IPS-18a (cell line): ENCODE measurements around the gene PPAT.
A peak's percentile ranks its signal among the peaks of the same experiment; 100 is the strongest.

ENCODE experiments used
- H3K27ac ChIP-seq: one replicate; pipeline ENCODE4 v1.5.1; 2013; ENCODE audit warnings: low read length
- H3K27me3 ChIP-seq: one replicate; pipeline ENCODE4 v1.6.1; 2013; ENCODE audit warnings: mild to moderate bottlenecking, low read length; ENCODE audit not compliant: control insufficient read depth, insufficient read depth
- H3K36me3 ChIP-seq: one replicate; pipeline ENCODE4 v1.6.1; 2013; ENCODE audit warnings: low read depth, low read length; ENCODE audit not compliant: control insufficient read depth
- H3K4me1 ChIP-seq: one replicate; pipeline ENCODE4 v1.6.1; 2013; ENCODE audit warnings: low read depth, low read length; ENCODE audit not compliant: control insufficient read depth
- H3K4me3 ChIP-seq: one replicate; pipeline ENCODE4 v1.5.1; 2013; ENCODE audit warnings: low read length
- H3K9ac ChIP-seq: one replicate; pipeline ENCODE4 v1.6.1; 2013; ENCODE audit warnings: mild to moderate bottlenecking, low read length, moderate library complexity
- H3K9me3 ChIP-seq: one replicate; pipeline ENCODE4 v1.6.1; 2013; ENCODE audit warnings: low read depth, low read length; ENCODE audit not compliant: control insufficient read depth

Gene PPAT

GRCh38 chr4:56409511-56410090, 25.8 kb downstream of the PPAT start:
- H3K27ac ChIP-seq, result peak overlapping the region; percentile 43
- H3K36me3 ChIP-seq, result peaks cover 22% of the 10 kb centered on the region
- H3K27me3 ChIP-seq, result no peaks in the 10 kb centered on the region
- peak overlapping the region; percentile 47 for H3K9ac ChIP-seq
- peaks cover 30% of the 10 kb centered on the region for H3K4me1 ChIP-seq
- H3K9me3 ChIP-seq, result no peaks in the 10 kb centered on the region
- H3K4me3 ChIP-seq, result no peak overlapping the region

- no peaks in the 10 kb centered on the region for H3K9me3 ChIP-seq
- H3K4me1 ChIP-seq, result peaks cover 30% of the 10 kb centered on the region
- H3K27ac ChIP-seq, result peak overlapping the region; percentile 43
- H3K27me3 ChIP-seq, result no peaks in the 10 kb centered on the region
- H3K9ac ChIP-seq, result peak overlapping the region; percentile 47
- peaks cover 29% of the 10 kb centered on the region for H3K36me3 ChIP-seq
- no peak overlapping the region for H3K4me3 ChIP-seq
Observed at GRCh38 chr4:56408978-56409377, 26.4 kb downstream of the PPAT start.

DNA sequence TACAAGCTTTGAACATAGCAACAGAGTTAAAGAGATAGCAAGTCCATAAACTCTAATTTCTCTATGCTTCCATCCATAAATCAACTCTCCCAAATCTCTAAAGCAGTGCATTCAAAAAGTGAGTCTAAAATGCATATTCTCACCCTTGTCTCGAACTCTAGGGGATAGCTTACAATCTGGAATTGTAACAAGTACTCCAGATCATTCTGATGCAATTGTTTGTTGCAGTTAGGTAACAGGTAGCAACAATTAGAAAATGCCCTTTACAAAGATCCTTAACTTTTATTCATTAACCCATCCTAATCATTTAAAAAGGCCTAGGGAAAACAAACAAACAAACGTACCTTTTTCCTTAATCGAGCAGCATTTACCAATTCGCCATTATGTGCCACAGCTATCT, 29.3 kb downstream of the PPAT start:
- H3K4me3 ChIP-seq, result no peak overlapping the region
- peaks cover 50% of the 10 kb centered on the region for H3K36me3 ChIP-seq
- H3K27me3 ChIP-seq, result no peaks in the 10 kb centered on the region
- no peaks in the 10 kb centered on the region for H3K9me3 ChIP-seq
- H3K27ac ChIP-seq, result no peak overlapping the region
- H3K4me1 ChIP-seq, result peaks cover 32% of the 10 kb centered on the region
- H3K9ac ChIP-seq, result no peak overlapping the region

DNA sequence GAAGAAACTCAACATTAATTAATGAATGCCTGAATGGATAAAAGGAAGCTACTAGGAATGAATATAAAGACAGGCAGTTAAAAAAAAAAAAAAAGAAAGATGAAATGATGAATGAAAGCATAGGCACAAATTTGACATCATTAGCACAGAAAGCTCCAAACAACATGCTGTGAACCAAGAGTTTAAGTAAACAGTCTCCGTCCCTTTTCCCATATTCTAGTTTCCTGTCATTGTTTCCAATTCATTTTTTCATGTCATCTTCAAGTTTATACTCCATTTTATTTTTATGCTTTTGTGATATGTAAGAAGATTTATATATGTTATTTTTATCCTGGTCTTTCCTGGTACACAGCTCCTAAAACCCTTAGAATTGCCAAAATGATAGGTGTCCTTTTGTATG, 30.4 kb downstream of the PPAT start:
- Histone ChIP-seq H3K9ac (no peak overlapping the region), H3K4me1 (peaks cover 32% of the 10 kb centered on the region), H3K4me3 (no peak overlapping the region), H3K27ac (no peak overlapping the region), H3K36me3 (peaks cover 61% of the 10 kb centered on the region), H3K27me3 (no peaks in the 10 kb centered on the region), H3K9me3 (no peaks in the 10 kb centered on the region)

DNA sequence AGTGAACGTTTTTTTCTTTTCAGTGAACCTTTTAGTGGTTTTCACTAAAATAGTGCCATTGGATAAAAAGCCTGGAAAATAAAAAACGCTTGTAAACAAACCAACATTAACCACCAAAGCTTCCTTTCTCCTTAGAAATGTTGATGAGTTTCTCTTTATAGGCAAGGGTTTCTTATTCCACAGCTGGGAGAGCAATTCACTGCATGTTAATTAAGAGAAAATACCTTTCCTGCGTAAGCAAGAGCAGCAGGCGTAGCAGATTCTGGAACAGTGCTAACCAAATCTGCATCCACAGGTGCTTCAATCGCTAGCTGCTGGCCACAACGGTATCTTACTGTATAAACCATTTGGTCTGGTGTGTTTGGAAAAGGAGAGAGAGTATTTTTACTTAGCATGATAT, 34.9 kb downstream of the PPAT start:
- Histone ChIP-seq H3K36me3 (peaks cover 76% of the 10 kb centered on the region), H3K4me3 (peak overlapping the region; percentile 7), H3K27ac (no peak overlapping the region), H3K9ac (no peak overlapping the region), H3K9me3 (no peaks in the 10 kb centered on the region), H3K4me1 (peaks cover 22% of the 10 kb centered on the region), H3K27me3 (no peaks in the 10 kb centered on the region)

- no peak overlapping the region for H3K9ac ChIP-seq
- no peaks in the 10 kb centered on the region for H3K27me3 ChIP-seq
- H3K4me1 ChIP-seq, result peaks cover 9% of the 10 kb centered on the region
- no peak overlapping the region for H3K27ac ChIP-seq
- H3K4me3 ChIP-seq, result no peak overlapping the region
- peaks cover 20% of the 10 kb centered on the region for H3K36me3 ChIP-seq
- no peaks in the 10 kb centered on the region for H3K9me3 ChIP-seq
Observed at GRCh38 chr4:56391270-56391669, 44.1 kb downstream of the PPAT start.

DNA sequence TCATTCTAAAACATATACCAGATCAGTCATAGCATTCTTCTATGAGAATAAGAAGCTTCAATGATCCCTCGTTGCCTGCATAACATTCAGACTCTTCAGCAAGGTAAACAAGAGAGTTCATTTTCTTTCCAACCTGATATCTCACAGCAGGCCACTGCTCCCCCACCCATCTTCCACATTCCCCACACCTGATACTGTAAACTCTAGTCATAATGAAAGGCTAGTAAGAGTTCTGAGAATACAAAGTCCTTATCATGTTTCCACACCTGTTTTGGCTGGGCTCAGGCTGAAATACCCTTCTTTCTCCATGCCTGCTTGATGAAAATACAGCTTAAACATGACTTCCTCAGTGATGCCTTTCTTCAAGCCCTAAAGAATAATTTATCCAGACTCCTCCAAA, 45.9 kb downstream of the PPAT start:
- peaks cover 4% of the 10 kb centered on the region for H3K36me3 ChIP-seq
- no peaks in the 10 kb centered on the region for H3K27me3 ChIP-seq
- no peak overlapping the region for H3K27ac ChIP-seq
- H3K4me1 ChIP-seq, result peaks cover 9% of the 10 kb centered on the region
- no peaks in the 10 kb centered on the region for H3K9me3 ChIP-seq
- H3K4me3 ChIP-seq, result no peak overlapping the region
- no peak overlapping the region for H3K9ac ChIP-seq

- no peak overlapping the region for H3K27ac ChIP-seq
- H3K36me3 ChIP-seq, result no peaks in the 10 kb centered on the region
- H3K9ac ChIP-seq, result peak overlapping the region; percentile 94
- H3K4me1 ChIP-seq, result peaks cover 9% of the 10 kb centered on the region
- no peaks in the 10 kb centered on the region for H3K27me3 ChIP-seq
- peak overlapping the region; percentile 99 for H3K4me3 ChIP-seq
- H3K9me3 ChIP-seq, result no peaks in the 10 kb centered on the region
Observed at GRCh38 chr4:56388306-56388705, 47.1 kb downstream of the PPAT start.

- peak within 1 kb of the TSS; percentile 94 for H3K9ac ChIP-seq
- H3K27ac ChIP-seq, result peak within 1 kb of the TSS; percentile 96
- H3K4me3 ChIP-seq, result peak within 1 kb of the TSS; percentile 99
- H3K9me3 ChIP-seq, result no peaks in the 10 kb centered on the region
- peaks cover 9% of the 10 kb centered on the region for H3K4me1 ChIP-seq
- no peaks in the 10 kb centered on the region for H3K27me3 ChIP-seq
- H3K36me3 ChIP-seq, result no peaks in the 10 kb centered on the region
Observed at GRCh38 chr4:56387023-56388001, 48.1 kb downstream of the PPAT start, which contains the start of gene AASDH. Gene AASDH, minus strand, starts transcription at chr4:56387491. Its CDS starts 3,192 bp downstream, at chr4:56384299.

GRCh38 chr4:56386091-56386490, 49.3 kb downstream of the PPAT start:
- Histone ChIP-seq H3K4me3 (peak overlapping the region; percentile 99), H3K4me1 (peaks cover 9% of the 10 kb centered on the region), H3K27me3 (no peaks in the 10 kb centered on the region), H3K9me3 (no peaks in the 10 kb centered on the region), H3K9ac (peak overlapping the region; percentile 94), H3K36me3 (no peaks in the 10 kb centered on the region), H3K27ac (no peak overlapping the region)

- H3K9ac ChIP-seq, result no peak overlapping the region
- H3K27ac ChIP-seq, result no peak overlapping the region
Observed at GRCh38 chr4:56375458-56375857, 60.0 kb downstream of the PPAT start.

More at GRCh38 chr4:56375458-56375857, 60.0 kb downstream of the PPAT start:
- no peaks in the 10 kb centered on the region for H3K9me3 ChIP-seq
- H3K4me1 ChIP-seq, result no peaks in the 10 kb centered on the region
- peaks cover 10% of the 10 kb centered on the region for H3K36me3 ChIP-seq
- no peak overlapping the region for H3K4me3 ChIP-seq
- no peaks in the 10 kb centered on the region for H3K27me3 ChIP-seq
